ENCODE data around the gene ISG15. TPM values are rescaled to one million over a fixed set of nuclear protein-coding genes. Genes with fewer than 3 reads are reported as not detected.

Gene ISG15
- total and polyA plus RNA-seq, 8 donors = 8.3 to 90.0 (median 15.7) TPM

DNA sequence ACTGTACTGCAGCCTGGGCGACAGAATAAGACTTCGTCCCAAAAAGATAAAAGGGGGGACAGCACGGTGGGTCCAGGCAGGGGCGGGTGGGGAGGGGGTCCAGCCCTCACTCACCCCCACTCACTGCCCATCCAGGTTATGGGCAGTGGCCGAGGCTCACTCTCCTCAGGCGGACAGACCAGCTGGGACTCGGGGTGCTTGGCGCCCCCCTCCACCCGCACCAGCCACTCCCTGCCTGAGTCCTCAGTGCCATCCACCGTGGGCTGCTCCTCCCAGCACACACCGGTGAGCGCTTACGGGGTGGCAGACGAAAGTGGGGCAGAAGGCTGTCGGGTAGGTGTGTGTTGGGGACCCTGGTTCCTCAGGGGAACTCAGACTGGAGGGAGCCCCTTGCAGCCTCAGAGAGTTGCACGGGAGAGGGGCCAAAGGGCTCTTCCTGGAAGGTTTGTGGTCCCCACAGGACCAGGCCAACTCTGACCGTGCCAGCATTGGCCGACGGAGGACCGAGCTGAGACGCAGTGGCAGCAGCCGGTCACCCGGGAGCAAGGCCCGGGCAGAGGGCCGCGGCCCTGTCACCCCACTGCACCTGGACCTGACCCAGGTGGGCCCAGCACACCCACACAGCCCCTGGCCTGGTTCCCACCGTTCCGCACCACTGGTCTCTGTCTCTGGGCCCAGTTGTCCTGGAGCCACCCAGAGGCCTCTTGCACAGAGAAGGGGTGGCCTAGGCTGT is 40.4 kb upstream of the ISG15 start:
- Histone ChIP-seq H3K9me3 (no peaks in the 10 kb centered on the region), H3K36me3 (no peaks in the 10 kb centered on the region), H3K4me1 (peaks cover 5 to 8% of the 10 kb centered on the region in 2 donors), H3K4me3 (no peak overlapping the region), H3K27me3 (peaks cover 24 to 85% of the 10 kb centered on the region in 2 donors), H3K27ac (no peak overlapping the region)
- intact Hi-C loops (cut with DNase I) = no loop called here
- DNase-seq (no peak), ATAC-seq (no peak)
- TF ChIP-seq, protein P1, sequence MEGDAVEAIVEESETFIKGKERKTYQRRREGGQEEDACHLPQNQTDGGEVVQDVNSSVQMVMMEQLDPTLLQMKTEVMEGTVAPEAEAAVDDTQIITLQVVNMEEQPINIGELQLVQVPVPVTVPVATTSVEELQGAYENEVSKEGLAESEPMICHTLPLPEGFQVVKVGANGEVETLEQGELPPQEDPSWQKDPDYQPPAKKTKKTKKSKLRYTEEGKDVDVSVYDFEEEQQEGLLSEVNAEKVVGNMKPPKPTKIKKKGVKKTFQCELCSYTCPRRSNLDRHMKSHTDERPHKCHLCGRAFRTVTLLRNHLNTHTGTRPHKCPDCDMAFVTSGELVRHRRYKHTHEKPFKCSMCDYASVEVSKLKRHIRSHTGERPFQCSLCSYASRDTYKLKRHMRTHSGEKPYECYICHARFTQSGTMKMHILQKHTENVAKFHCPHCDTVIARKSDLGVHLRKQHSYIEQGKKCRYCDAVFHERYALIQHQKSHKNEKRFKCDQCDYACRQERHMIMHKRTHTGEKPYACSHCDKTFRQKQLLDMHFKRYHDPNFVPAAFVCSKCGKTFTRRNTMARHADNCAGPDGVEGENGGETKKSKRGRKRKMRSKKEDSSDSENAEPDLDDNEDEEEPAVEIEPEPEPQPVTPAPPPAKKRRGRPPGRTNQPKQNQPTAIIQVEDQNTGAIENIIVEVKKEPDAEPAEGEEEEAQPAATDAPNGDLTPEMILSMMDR (IDR thresholded peaks at IDR 0.05) = no peak

- TF ChIP-seq, protein P1 (IDR thresholded peaks at IDR 0.05) = no peak
- Histone ChIP-seq H3K4me1 (peaks cover 5 to 8% of the 10 kb centered on the region in 2 donors), H3K27me3 (peaks cover 24 to 84% of the 10 kb centered on the region in 2 donors), H3K27ac (no peak overlapping the region), H3K9me3 (no peaks in the 10 kb centered on the region), H3K36me3 (no peaks in the 10 kb centered on the region), H3K4me3 (no peak overlapping the region)
- intact Hi-C loops (cut with DNase I) = no loop called here
- ATAC-seq (no peak), DNase-seq (no peak)
These were observed 39.6 kb upstream of the ISG15 start for GRCh38 chr1:973459-974292.

DNA sequence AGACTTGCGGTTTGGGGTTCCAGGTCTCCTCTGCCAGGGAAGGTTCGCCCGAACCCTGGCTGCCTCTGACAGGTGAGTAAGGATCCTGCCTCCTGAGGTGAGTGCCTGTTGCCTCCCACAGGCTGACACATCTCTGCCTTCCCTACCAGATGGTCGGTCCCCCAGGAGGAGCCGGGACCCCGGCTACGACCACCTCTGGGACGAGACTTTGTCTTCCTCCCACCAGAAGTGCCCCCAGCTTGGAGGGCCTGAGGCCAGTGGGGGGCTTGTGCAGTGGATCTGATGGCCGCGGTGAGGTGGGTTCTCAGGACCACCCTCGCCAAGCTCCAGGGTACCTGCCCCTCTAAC is 39.0 kb upstream of the ISG15 start:
- Histone ChIP-seq H3K27me3 (peaks cover 24 to 85% of the 10 kb centered on the region in 2 donors), H3K4me3 (no peak overlapping the region), H3K4me1 (peaks cover 5 to 8% of the 10 kb centered on the region in 2 donors), H3K36me3 (no peaks in the 10 kb centered on the region), H3K27ac (no peak overlapping the region), H3K9me3 (no peaks in the 10 kb centered on the region)
- ATAC-seq (no peak), DNase-seq (no peak)
- TF ChIP-seq, protein P1 (IDR thresholded peaks at IDR 0.05) = no peak
- intact Hi-C loops (cut with DNase I) = no loop called here

DNA sequence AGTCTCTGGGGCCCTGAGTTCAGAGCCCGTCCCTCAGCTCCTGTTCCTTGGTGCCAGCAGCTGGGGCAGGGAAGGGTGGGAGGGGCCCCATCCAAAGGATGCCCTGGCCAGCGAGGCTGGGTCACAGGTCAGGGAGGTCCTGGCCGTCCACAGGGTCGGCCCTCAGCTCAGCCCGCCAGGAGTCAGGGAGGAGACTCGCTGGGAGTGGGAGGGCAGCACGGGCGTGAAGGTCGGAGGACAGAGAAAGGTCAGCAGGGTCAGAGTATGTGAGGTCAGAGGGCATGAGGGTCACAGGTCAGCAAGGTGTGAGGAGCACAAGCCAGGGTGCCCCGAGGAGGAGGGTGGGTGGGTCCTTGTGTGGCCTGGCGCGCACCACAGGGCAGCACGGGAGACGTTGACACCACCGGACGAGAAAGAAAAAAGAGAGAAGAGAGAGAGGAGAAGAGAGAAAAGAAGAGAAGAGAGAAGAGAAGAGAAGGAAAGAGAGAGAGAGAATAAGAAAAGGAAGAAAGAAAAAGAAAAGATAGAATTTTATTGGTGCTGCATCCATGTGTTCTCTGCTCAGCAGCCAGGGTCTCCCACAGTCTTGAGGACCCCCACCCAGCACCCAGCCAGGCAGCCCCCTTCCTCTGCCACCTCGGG is 38.5 kb upstream of the ISG15 start:
- Histone ChIP-seq H3K4me1 (peaks cover 5 to 8% of the 10 kb centered on the region in 2 donors), H3K4me3 (no peak overlapping the region), H3K27me3 (peaks cover 24 to 83% of the 10 kb centered on the region in 2 donors), H3K36me3 (no peaks in the 10 kb centered on the region), H3K9me3 (no peaks in the 10 kb centered on the region), H3K27ac (no peak overlapping the region)
- DNase-seq = peak in 1 of 4 donors; percentile 75
- TF ChIP-seq, protein P1 (IDR thresholded peaks at IDR 0.05) = no peak
- intact Hi-C loops (cut with DNase I) = no loop called here
- no peak for ATAC-seq

DNA sequence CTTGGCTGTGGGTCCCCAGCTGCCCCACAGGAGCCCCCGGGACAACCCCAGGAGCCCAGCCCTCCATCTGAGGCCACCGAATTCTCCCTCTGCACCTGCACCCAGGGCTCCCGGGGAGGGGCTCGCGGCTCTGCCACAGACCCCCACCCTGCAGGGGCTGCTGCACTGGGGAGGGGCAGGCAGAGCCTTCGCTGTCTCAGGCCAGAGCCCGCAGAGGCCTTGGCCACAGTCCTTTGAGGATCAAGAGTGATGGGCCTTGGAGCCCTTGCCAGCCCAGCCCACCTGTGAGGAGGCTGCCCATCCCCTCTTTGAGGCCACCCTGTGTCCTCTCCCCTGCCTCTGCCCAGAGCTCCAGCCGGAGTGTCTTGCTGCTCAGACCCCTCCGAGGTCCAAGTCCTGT is 37.9 kb upstream of the ISG15 start:
- TF ChIP-seq, protein P1 (IDR thresholded peaks at IDR 0.05) = no peak
- no peak overlapping the region for H3K4me3 ChIP-seq
- no peaks in the 10 kb centered on the region for H3K36me3 ChIP-seq
- DNase-seq (no peak), ATAC-seq (no peak)
- intact Hi-C loops (cut with DNase I) = no loop called here
- H3K27ac ChIP-seq = no peak overlapping the region
- H3K9me3 ChIP-seq = no peaks in the 10 kb centered on the region
- H3K27me3 ChIP-seq = peaks cover 21 to 81% of the 10 kb centered on the region in 2 donors
- H3K4me1 ChIP-seq = peaks cover 5 to 8% of the 10 kb centered on the region in 2 donors
